Stimulated activated CD4-positive, alpha-beta T cell treated with anti-CD3 and anti-CD28 coated beads, Interleukin-2, amount 100 ng/mL, for 24 hours (primary cell): Measurements from ENCODE around the gene TNFSF13B.

Source experiments
- DNase-seq, 2 donors: peaks; one replicate each; pipeline ENCODE4 v3.0.0-alpha.2; 2020

The TNFSF13B gene

GRCh38 chr13:108352599-108352998, 83.1 kb downstream of the TNFSF13B start:
- no peak for DNase-seq

- no peak for DNase-seq
Measured at GRCh38 chr13:108357228-108357627, 87.7 kb downstream of the TNFSF13B start.
